ENCODE measurements around the gene KLRC4.
"Not testable (repeated sequence)": the region's sequence is repeated elsewhere in the genome, so short reads cannot be mapped to it uniquely, and the experiment has no call there.

GRCh38 chr12:10378737-10379136 lies 30.8 kb downstream of the KLRC4 start:
- TF ChIP-seq CTCF (IDR thresholded peaks at IDR 0.05); EZH2 (IDR thresholded peaks at IDR 0.05; ENCODE audit: borderline replicate concordance, insufficient read depth, low read depth, low read length, poor library complexity, severe bottlenecking): not testable (repeated sequence)

All from B cell (primary cell).